Activated B cell treated with CpG ODN at 0.5 μM for 24 hours (primary cell): Measurements from ENCODE around the gene DLX2. TPM values are rescaled to one million over a fixed set of nuclear protein-coding genes. Genes with fewer than 3 reads are reported as not detected.
"Not testable (repeated sequence)": the region's sequence is repeated elsewhere in the genome, so short reads cannot be mapped to it uniquely, and the experiment has no call there.

ENCODE experiments used
- ATAC-seq: fragments of 200-7000 bp; cut with Tn5 transposase; one replicate; pipeline ENCODE4 v1.10.0; 2021; ENCODE audit warnings: low read depth, mild to moderate bottlenecking, moderate library complexity
- CTCF ChIA-PET: fragments of 350-600 bp; sonication (Branson Sonifier 250); formaldehyde crosslinking; loops from one replicate; lab custom pipeline; 2021; ENCODE audit warnings: antibody characterized with exemption; lab: Charles Lee
- POLR2A ChIA-PET: fragments of 350-600 bp; sonication (Branson Sonifier 250); formaldehyde crosslinking; loops from one replicate; lab custom pipeline; 2021; ENCODE audit warnings: antibody characterized with exemption; lab: Charles Lee
- DNase-seq: peaks from one replicate; pipeline ENCODE4 v3.0.0; 2022
- H3K27ac Mint-ChIP-seq: one replicate; pipeline ENCODE4 v1.8.0; 2020; ENCODE audit warnings: mixed read lengths
- H3K27me3 Mint-ChIP-seq: one replicate; pipeline ENCODE4 v1.8.0; 2021; ENCODE audit warnings: mixed read lengths
- H3K36me3 Mint-ChIP-seq: one replicate; pipeline ENCODE4 v1.8.0; 2021; ENCODE audit warnings: low read depth, mixed read lengths
- H3K4me1 Mint-ChIP-seq: one replicate; pipeline ENCODE4 v1.8.0; 2021; ENCODE audit warnings: mixed read lengths
- H3K4me3 Mint-ChIP-seq: one replicate; pipeline ENCODE4 v1.8.0; 2020; ENCODE audit warnings: mild to moderate bottlenecking, mixed read lengths
- H3K9me3 Mint-ChIP-seq: one replicate; pipeline ENCODE4 v1.8.0; 2020; ENCODE audit warnings: mixed read lengths
- intact Hi-C: fragments of 100-400 bp; cut with micrococcal nuclease; formaldehyde crosslinking; loops from one replicate; pipeline ENCODE4 v1.15.1; 2024
- total RNA-seq: library from RNA; stranded (reverse); gene quantifications from 2 replicates; pipeline ENCODE4 v1.2.3, GENCODE V29; 2022
- TF ChIP-seq, protein P1 (sequence below): fragments of 200-600 bp; IDR thresholded peaks from one replicate; pipeline ENCODE4 v1.8.0; 2022; ENCODE audit warnings: antibody characterized with exemption, mild to moderate bottlenecking

Gene DLX2
- total RNA-seq, 1 donor from 2014 or later = 0.16 TPM

DNA sequence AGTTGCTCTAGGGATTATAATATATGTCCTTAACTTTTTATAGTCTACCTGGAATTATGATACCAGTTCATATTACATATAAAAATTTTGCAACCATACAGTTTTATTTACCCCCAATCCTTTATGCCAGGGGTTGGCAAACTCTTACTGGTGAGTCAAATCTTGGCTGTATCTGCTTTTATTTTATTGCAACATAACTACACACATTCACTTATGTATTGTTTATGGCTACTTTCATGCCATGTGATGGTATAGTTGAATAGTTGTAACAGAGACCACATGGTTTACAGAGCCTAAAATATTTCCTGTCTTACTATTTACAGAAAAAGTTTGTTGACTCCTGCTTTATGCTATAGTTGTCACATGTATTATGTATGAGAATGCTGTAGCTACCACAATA lies 25.8 kb upstream of the DLX2 start:
- intact Hi-C loops = no loop called here
- H3K27me3 Mint-ChIP-seq = peaks cover 4% of the 10 kb centered on the region
- DNase-seq (no peak), ATAC-seq (no peak)
- no peaks in the 10 kb centered on the region for H3K4me1 Mint-ChIP-seq
- CTCF ChIA-PET = interaction anchor here (1.2 kb wide), 1 partner anchor 333 kb away, joined by 3 read pairs; no protein-coding TSS in a partner anchor
- no peaks in the 10 kb centered on the region for H3K36me3 Mint-ChIP-seq
- POLR2A ChIA-PET = no interaction called here
- TF ChIP-seq, protein P1, sequence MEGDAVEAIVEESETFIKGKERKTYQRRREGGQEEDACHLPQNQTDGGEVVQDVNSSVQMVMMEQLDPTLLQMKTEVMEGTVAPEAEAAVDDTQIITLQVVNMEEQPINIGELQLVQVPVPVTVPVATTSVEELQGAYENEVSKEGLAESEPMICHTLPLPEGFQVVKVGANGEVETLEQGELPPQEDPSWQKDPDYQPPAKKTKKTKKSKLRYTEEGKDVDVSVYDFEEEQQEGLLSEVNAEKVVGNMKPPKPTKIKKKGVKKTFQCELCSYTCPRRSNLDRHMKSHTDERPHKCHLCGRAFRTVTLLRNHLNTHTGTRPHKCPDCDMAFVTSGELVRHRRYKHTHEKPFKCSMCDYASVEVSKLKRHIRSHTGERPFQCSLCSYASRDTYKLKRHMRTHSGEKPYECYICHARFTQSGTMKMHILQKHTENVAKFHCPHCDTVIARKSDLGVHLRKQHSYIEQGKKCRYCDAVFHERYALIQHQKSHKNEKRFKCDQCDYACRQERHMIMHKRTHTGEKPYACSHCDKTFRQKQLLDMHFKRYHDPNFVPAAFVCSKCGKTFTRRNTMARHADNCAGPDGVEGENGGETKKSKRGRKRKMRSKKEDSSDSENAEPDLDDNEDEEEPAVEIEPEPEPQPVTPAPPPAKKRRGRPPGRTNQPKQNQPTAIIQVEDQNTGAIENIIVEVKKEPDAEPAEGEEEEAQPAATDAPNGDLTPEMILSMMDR = no peak
- H3K9me3 Mint-ChIP-seq = peaks cover 4% of the 10 kb centered on the region
- H3K27ac Mint-ChIP-seq = no peak overlapping the region
- H3K4me3 Mint-ChIP-seq = no peak overlapping the region

DNA sequence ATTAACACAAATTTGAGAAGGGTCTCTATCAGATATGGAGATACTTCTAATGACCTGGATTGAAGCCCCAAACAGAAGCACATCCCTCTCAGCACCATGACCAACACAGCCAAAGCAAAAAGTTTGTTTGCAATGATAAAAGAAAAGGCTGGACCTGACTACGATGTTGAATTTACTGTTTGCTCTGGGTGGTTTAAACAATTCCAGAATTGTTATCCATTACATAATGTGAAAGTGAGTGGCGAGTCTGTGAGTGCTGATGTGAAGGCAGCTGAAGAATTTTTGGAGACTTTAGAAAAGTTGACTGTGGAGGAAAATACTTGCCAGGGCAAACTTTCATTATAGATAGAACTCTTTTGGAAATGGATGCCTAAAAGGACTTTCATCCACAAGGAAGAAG lies 17.4 kb upstream of the DLX2 start:
- POLR2A ChIA-PET = no interaction called here
- CTCF ChIA-PET = interaction anchor here (0.6 kb wide), 1 partner anchor 1604 kb away, joined by 3 read pairs; no protein-coding TSS in a partner anchor

DNA sequence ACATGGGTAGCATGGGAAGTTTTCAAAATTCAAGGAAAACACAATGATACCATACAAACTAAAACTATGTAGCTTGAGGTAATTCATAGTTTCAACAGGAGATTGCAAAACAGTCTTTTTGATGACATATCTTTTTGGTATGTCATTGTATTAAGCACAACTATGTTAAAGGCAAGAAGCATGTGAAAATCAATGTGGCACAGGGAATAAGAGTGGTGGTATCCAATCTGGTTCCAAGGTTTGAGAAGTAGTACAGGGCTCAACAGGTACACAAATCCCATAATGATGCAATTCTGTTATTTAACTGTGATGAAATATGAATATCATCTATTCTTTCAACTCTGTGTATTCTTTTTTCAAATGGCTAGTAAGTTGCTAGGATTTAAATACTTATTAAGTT lies 16.4 kb upstream of the DLX2 start:
- POLR2A ChIA-PET = no interaction called here
- Mint-ChIP-seq H3K4me3 (no peak overlapping the region), H3K27me3 (peaks cover 15% of the 10 kb centered on the region), H3K36me3 (no peaks in the 10 kb centered on the region), H3K9me3 (no peaks in the 10 kb centered on the region), H3K4me1 (no peaks in the 10 kb centered on the region), H3K27ac (no peak overlapping the region)
- intact Hi-C loops = no loop called here
- TF ChIP-seq, protein P1 = no peak
- DNase-seq (no peak), ATAC-seq (no peak)
- CTCF ChIA-PET = no interaction called here

More for the DNA sequence above, 17.4 kb upstream of the DLX2 start:
- Mint-ChIP-seq H3K36me3 (no peaks in the 10 kb centered on the region), H3K9me3 (no peaks in the 10 kb centered on the region), H3K4me1 (no peaks in the 10 kb centered on the region), H3K27me3 (peaks cover 8% of the 10 kb centered on the region), H3K4me3 (no peak overlapping the region), H3K27ac (no peak overlapping the region)
- DNase-seq = no peak
- TF ChIP-seq, protein P1 = no peak
- ATAC-seq = no peak
- intact Hi-C loops = no loop called here

DNA sequence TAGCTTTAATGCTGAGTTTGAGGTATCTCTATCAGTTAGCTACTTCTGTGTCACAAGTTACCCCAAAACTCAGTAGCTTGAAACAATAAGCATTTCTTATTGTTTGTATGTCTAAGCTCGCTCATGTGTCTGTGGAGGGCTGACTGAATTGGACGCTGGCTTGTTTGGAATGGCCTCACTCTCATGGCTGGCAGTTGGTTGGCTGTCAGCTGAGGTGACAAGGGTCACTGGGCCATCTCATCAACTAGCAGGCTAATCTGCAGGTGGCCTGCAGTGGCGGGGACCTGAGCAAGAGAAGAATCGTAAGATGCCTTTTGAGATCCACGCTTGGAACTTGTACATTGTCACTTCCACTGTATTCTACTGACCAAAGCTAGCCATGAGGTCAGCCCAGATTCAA lies 13.4 kb upstream of the DLX2 start:
- H3K27me3 Mint-ChIP-seq = peaks cover 25% of the 10 kb centered on the region

DNA sequence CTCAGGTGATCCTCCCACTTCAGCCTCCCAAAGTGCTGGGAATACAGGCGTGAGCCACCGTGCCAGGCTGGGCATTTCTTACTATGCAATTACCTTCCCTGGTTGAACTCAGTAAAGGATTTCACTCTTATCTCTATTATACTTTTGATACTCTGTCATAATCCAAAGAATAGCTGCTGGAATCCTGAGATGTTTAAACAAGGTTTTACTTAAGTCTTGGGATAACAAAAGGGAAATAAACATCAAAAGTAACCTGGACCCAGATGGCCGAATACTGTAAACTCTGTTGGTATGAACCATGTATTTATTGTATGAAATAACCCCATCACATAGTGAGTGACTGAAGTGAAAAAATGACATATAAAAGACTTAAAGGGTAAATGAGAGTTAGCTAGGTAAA lies 11.9 kb upstream of the DLX2 start:
- H3K27me3 Mint-ChIP-seq = peaks cover 30% of the 10 kb centered on the region
- DNase-seq (no peak), ATAC-seq (no peak)
- CTCF ChIA-PET = interaction anchor here (2.4 kb wide), 1 partner anchor 515 kb away, joined by 17 read pairs; no protein-coding TSS in a partner anchor
- H3K9me3 Mint-ChIP-seq = no peaks in the 10 kb centered on the region
- POLR2A ChIA-PET = no interaction called here
- H3K27ac Mint-ChIP-seq = no peak overlapping the region
- no peak overlapping the region for H3K4me3 Mint-ChIP-seq
- no peaks in the 10 kb centered on the region for H3K36me3 Mint-ChIP-seq
- intact Hi-C loops = no loop called here
- TF ChIP-seq, protein P1 = no peak
- no peaks in the 10 kb centered on the region for H3K4me1 Mint-ChIP-seq

More for the DNA sequence above, 13.4 kb upstream of the DLX2 start:
- CTCF ChIA-PET = interaction anchor here (0.8 kb wide), 1 partner anchor 517 kb away, joined by 3 read pairs; no protein-coding TSS in a partner anchor
- no peak overlapping the region for H3K27ac Mint-ChIP-seq
- no peak for ATAC-seq
- H3K4me3 Mint-ChIP-seq = no peak overlapping the region
- H3K9me3 Mint-ChIP-seq = no peaks in the 10 kb centered on the region
- DNase-seq = no peak
- H3K36me3 Mint-ChIP-seq = no peaks in the 10 kb centered on the region
- TF ChIP-seq, protein P1 = no peak
- no peaks in the 10 kb centered on the region for H3K4me1 Mint-ChIP-seq
- intact Hi-C loops = no loop called here
- POLR2A ChIA-PET = no interaction called here

DNA sequence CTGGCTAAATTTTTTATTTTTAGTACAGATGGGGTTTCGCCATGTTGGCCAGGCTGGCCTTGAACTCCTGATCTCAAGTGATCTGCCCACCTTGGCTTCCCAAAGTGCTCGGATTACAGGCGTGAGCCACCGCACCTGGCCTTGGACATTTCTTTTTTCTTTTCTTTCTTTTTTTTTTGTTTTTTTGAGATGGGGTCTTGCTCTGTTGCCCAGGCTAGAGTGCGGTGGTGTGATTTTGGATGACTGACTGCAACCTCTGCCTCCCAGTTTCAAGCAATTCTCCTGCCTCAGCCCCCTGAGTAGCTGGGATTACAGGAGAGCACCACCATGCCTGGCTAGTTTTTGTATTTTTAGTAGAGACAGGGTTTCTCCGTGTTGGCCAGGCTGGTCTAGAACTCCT lies 11.5 kb upstream of the DLX2 start:
- ATAC-seq, POLR2A ChIA-PET, DNase-seq, H3K4me1 Mint-ChIP-seq, H3K27ac Mint-ChIP-seq, H3K4me3 Mint-ChIP-seq, H3K36me3 Mint-ChIP-seq, H3K9me3 Mint-ChIP-seq, intact Hi-C loops: not testable (repeated sequence)
- CTCF ChIA-PET = interaction anchor here (0.6 to 2.4 kb wide), 8 partner anchors 302 to 540 kb away, joined by 3 to 17 read pairs (median 5); no protein-coding TSS in a partner anchor
- peaks cover 30% of the 10 kb centered on the region for H3K27me3 Mint-ChIP-seq
